Measurements from ENCODE around the gene SLC29A3.

The SLC29A3 gene

GRCh38 chr10:71308244-71308643 lies 10.8 kb upstream of the SLC29A3 start:
- H3K4me1 ChIP-seq: no peaks in the 10 kb centered on the region; the same call in 1 of the 2 replicates
- TF ChIP-seq CTCF (IDR thresholded peaks at IDR 0.05; ENCODE audit: low read depth, low read length): no peak
- no peak overlapping the region for H3K4me3 ChIP-seq (ENCODE audit: low read depth, low read length)
- H3K27me3 ChIP-seq: no peaks in the 10 kb centered on the region
- no peak for DNase-seq
- peaks cover 17% of the 10 kb centered on the region for H3K36me3 ChIP-seq
- H3K9me3 ChIP-seq: no peaks in the 10 kb centered on the region

- H3K9me3 ChIP-seq: no peaks in the 10 kb centered on the region
- H3K27me3 ChIP-seq: no peaks in the 10 kb centered on the region
- no peak for TF ChIP-seq CTCF (IDR thresholded peaks at IDR 0.05; ENCODE audit: low read depth, low read length)
- H3K4me3 ChIP-seq (ENCODE audit: low read depth, low read length): no peak overlapping the region
- DNase-seq: no peak
- peaks cover 10% of the 10 kb centered on the region for H3K36me3 ChIP-seq
- no peaks in the 10 kb centered on the region; the same call in none of the 2 replicates for H3K4me1 ChIP-seq
These were observed 10.1 kb upstream of the SLC29A3 start for GRCh38 chr10:71308985-71309384.

GRCh38 chr10:71309919-71310318 lies 9.1 kb upstream of the SLC29A3 start:
- TF ChIP-seq CTCF (IDR thresholded peaks at IDR 0.05; ENCODE audit: low read depth, low read length): no peak
- Histone ChIP-seq H3K4me3 (ENCODE audit: low read depth, low read length) (no peak overlapping the region), H3K36me3 (peaks cover 1% of the 10 kb centered on the region), H3K9me3 (no peaks in the 10 kb centered on the region), H3K4me1 (no peaks in the 10 kb centered on the region; the same call in none of the 2 replicates), H3K27me3 (no peaks in the 10 kb centered on the region)
- no peak for DNase-seq

- no peak for DNase-seq
- H3K4me1 ChIP-seq: no peaks in the 10 kb centered on the region; the same call in none of the 2 replicates
- no peaks in the 10 kb centered on the region for H3K9me3 ChIP-seq
- H3K4me3 ChIP-seq (ENCODE audit: low read depth, low read length): no peak overlapping the region
- no peaks in the 10 kb centered on the region for H3K36me3 ChIP-seq
- no peaks in the 10 kb centered on the region for H3K27me3 ChIP-seq
- TF ChIP-seq CTCF (IDR thresholded peaks at IDR 0.05; ENCODE audit: low read depth, low read length): no peak
These were observed 6.8 kb upstream of the SLC29A3 start for GRCh38 chr10:71312220-71312619.

GRCh38 chr10:71312811-71313789 lies 6.0 kb upstream of the SLC29A3 start:
- no peaks in the 10 kb centered on the region for H3K27me3 ChIP-seq
- DNase-seq: peak; percentile 44
- H3K9me3 ChIP-seq: no peaks in the 10 kb centered on the region
- H3K36me3 ChIP-seq: no peaks in the 10 kb centered on the region
- no peaks in the 10 kb centered on the region; the same call in none of the 2 replicates for H3K4me1 ChIP-seq
- H3K4me3 ChIP-seq (ENCODE audit: low read depth, low read length): no peak overlapping the region
- no peak for TF ChIP-seq CTCF (IDR thresholded peaks at IDR 0.05; ENCODE audit: low read depth, low read length)

Measured in BE2C (cell line).